Measurements from ENCODE around the gene NFATC1.

NFATC1 gene

DNA sequence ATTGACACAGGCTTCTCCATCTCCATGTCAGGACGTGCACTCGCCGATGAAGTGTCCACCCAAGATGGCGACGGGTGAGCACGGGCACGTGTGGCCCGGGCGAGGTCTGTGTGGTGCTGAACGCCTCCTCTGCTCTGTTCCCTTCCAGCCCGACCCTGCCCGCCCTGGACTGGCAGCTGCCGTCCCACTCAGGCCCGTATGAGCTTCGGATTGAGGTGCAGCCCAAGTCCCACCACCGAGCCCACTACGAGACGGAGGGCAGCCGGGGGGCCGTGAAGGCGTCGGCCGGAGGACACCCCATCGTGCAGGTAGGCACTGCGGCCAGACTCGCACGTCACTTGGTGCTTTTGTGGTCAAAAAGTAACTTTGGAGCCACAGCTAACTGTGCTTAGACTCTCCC, 37.7 kb downstream of the NFATC1 start:
- no peaks in the 10 kb centered on the region for H3K36me3 ChIP-seq (ENCODE audit: control insufficient read depth, insufficient read depth, low read length)
- TF ChIP-seq, protein P1, sequence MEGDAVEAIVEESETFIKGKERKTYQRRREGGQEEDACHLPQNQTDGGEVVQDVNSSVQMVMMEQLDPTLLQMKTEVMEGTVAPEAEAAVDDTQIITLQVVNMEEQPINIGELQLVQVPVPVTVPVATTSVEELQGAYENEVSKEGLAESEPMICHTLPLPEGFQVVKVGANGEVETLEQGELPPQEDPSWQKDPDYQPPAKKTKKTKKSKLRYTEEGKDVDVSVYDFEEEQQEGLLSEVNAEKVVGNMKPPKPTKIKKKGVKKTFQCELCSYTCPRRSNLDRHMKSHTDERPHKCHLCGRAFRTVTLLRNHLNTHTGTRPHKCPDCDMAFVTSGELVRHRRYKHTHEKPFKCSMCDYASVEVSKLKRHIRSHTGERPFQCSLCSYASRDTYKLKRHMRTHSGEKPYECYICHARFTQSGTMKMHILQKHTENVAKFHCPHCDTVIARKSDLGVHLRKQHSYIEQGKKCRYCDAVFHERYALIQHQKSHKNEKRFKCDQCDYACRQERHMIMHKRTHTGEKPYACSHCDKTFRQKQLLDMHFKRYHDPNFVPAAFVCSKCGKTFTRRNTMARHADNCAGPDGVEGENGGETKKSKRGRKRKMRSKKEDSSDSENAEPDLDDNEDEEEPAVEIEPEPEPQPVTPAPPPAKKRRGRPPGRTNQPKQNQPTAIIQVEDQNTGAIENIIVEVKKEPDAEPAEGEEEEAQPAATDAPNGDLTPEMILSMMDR (IDR thresholded peaks at IDR 0.05; ENCODE audit: insufficient read depth, low read length, poor library complexity, severe bottlenecking): no peak
- DNase-seq (ENCODE audit: extremely low read depth, insufficient read length): no peak
- no peak overlapping the region for H3K4me3 ChIP-seq (replicated peaks; ENCODE audit: low read depth, low read length)
- no peaks in the 10 kb centered on the region; the same call in 1 of the 2 replicates for H3K27me3 ChIP-seq (replicated peaks; ENCODE audit: control insufficient read depth, insufficient read depth, low read length)

DNA sequence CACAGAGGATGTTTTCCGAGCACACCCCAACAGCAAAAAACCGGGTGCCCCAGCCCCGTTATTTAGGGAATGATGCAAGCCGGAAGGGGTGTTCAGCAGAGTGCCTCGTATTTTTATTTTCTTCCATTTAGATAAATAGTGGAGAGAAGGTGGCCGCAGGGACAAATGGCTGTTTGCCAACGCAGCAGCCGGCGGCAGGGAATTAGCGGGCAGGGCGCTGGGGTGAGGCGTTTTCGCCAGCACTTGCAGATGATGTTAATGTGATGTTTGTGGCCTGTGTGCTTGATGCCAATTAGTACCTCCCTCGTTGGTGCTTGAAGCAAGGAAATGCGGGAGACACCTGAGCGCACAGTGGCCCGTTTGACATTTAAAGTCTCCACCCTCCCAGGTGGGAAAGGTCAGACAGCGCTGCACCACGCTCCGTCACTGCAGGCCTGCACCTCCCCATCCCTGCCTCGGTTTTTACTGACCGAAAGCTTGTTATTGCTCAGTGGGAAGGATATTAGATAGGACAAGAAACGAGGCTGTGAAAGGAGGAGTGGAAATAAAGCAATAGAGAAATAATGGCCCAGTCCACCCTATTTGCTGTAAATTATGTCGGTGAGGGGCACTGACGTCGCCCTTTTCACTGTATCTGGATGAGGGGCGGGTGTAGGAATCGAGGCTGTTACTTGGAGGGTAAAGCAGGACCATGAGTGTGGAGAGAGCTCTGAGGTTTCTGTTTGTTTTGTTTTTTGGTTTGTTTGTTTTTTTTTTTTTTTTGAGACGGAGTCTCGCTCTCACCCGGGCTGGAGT, 39.1 kb downstream of the NFATC1 start:
- Histone ChIP-seq H3K36me3 (ENCODE audit: control insufficient read depth, insufficient read depth, low read length) (no peaks in the 10 kb centered on the region), H3K27me3 (replicated peaks; ENCODE audit: control insufficient read depth, insufficient read depth, low read length) (no peaks in the 10 kb centered on the region; the same call in 1 of the 2 replicates), H3K4me3 (replicated peaks; ENCODE audit: low read depth, low read length) (no peak overlapping the region)
- DNase-seq (ENCODE audit: extremely low read depth, insufficient read length): no peak
- TF ChIP-seq, protein P1 (IDR thresholded peaks at IDR 0.05; ENCODE audit: insufficient read depth, low read length, poor library complexity, severe bottlenecking): no peak

DNA sequence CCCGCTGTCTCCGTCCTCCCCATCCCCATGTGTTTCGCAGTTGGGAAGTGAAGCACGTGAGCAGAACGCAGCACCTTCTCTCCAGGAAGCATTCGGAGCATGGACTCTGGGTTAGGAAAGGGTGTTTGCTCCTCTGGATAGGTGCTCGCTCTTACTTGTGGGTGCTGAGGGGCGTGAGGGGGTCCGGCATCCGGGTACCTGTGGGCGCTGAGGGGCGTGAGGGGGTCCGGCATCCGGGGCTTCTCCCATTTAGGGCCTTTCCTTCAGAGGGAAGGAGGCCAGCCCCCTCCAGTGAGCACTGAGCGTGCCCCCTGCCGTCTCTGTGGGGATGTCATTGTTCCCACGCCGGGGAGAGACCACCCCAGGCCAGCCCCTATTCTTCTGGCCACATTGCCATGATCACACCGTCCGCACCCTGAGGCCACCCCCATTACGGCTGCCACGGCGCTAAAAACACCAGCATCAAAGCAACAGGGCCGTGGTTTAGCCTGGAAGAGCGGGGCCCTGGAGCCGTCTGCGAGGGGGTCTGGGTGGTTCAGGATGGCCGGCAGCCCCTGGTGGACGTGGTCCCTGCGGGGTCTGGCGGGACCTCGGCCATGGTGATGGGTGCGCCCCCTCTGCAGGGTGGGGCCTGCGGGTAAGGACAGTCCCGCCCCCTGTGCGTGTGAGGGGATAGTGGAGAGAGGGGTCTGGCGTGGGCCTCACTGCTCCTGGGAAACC, 41.0 kb downstream of the NFATC1 start:
- Histone ChIP-seq H3K4me3 (replicated peaks; ENCODE audit: low read depth, low read length) (no peak overlapping the region), H3K27me3 (replicated peaks; ENCODE audit: control insufficient read depth, insufficient read depth, low read length) (no peaks in the 10 kb centered on the region; the same call in 1 of the 2 replicates), H3K36me3 (ENCODE audit: control insufficient read depth, insufficient read depth, low read length) (no peaks in the 10 kb centered on the region)
- TF ChIP-seq, protein P1 (IDR thresholded peaks at IDR 0.05; ENCODE audit: insufficient read depth, low read length, poor library complexity, severe bottlenecking): no peak
- DNase-seq (ENCODE audit: extremely low read depth, insufficient read length): no peak

DNA sequence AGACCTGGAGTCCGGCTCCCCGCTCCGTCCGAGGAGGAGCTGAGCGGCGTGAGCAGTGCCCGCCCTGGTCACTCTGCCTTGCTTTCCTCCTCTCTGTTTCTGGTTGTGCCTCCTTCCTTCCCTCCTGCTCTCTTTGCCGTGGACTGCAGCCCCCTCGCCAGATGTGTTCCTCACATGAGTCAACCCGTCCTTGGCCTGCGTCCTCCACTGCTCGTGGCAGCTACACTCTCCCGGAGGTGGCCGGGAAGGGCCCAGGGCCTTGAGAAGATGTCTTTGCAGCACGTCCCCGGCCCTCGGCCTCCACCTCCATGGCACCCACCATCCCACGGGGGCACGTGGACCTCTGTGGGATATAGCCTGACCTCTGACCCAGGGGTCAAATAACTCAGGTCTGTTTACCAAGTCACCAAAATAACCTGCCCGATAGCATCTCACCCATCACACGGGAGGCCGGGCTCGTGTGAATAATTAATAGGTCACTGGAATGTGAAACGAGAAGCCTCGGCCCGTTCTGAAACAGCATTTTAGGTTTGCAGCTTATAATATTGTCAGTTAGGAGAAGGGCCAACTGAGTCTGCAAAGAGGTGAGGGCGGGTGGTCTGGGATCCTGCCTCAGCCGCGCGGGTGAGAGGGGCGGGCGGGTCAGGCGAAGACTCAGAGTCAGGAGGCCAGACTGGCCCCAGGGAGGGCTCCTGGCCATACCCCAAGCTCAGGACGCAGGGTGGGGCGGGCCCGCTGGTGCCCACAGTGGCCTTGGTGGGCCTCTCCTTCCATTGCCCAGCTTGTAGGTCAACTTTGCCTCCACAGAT, 42.6 kb downstream of the NFATC1 start:
- no peak for DNase-seq (ENCODE audit: extremely low read depth, insufficient read length)
- H3K36me3 ChIP-seq (ENCODE audit: control insufficient read depth, insufficient read depth, low read length): no peaks in the 10 kb centered on the region
- TF ChIP-seq, protein P1 (IDR thresholded peaks at IDR 0.05; ENCODE audit: insufficient read depth, low read length, poor library complexity, severe bottlenecking): no peak
- H3K4me3 ChIP-seq (replicated peaks; ENCODE audit: low read depth, low read length): no peak overlapping the region
- H3K27me3 ChIP-seq (replicated peaks; ENCODE audit: control insufficient read depth, insufficient read depth, low read length): no peaks in the 10 kb centered on the region; the same call in 1 of the 2 replicates

DNA sequence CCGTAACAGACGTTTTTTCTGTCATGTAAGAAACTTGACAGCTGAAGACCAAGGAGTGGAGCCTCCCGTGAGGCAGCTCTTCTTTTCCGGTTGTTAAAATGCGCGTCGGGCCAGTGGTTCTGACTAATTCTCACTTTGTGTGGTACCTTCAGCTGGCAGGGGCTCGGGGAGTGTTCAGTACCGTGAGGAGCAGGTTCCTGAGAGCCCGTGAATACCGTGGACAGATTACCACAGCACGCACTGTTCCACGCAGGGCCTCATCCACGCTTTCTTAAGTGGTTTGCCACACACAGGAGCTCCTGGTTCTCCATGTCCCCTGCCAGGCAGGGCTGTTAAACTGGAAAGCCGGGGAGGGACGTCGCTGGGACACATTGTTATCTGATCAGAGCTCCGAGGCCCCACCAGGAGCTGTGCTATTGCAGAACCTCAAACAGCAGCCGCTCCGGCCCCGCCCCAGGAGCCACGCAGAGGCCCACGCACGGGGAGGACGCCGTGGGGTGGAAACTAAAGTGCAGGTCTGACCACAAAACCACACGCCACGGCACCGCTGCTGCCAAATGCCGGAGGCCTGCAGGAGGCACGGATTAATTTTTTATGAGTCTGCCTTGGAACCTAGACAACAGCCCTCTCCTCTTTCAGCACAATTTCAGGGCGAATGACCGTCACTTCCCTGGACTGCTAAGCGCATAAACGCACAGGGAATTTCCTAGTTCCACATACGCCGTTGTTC, 43.3 kb downstream of the NFATC1 start:
- TF ChIP-seq, protein P1 (IDR thresholded peaks at IDR 0.05; ENCODE audit: insufficient read depth, low read length, poor library complexity, severe bottlenecking): no peak
- Histone ChIP-seq H3K4me3 (replicated peaks; ENCODE audit: low read depth, low read length) (no peak overlapping the region), H3K36me3 (ENCODE audit: control insufficient read depth, insufficient read depth, low read length) (no peaks in the 10 kb centered on the region), H3K27me3 (replicated peaks; ENCODE audit: control insufficient read depth, insufficient read depth, low read length) (no peaks in the 10 kb centered on the region; the same call in 1 of the 2 replicates)
- no peak for DNase-seq (ENCODE audit: extremely low read depth, insufficient read length)

Data from GM06990 (cell line).